HuH-7.5 (cell line): ENCODE data around the gene NAPSA.
"Not testable (repeated sequence)": the region's sequence is repeated elsewhere in the genome, so short reads cannot be mapped to it uniquely, and the experiment has no call there.

Experiments
- DNase-seq: peaks from one replicate; pipeline ENCODE4 v3.0.0; 2011; ENCODE audit warnings: low spot score

NAPSA gene

DNA sequence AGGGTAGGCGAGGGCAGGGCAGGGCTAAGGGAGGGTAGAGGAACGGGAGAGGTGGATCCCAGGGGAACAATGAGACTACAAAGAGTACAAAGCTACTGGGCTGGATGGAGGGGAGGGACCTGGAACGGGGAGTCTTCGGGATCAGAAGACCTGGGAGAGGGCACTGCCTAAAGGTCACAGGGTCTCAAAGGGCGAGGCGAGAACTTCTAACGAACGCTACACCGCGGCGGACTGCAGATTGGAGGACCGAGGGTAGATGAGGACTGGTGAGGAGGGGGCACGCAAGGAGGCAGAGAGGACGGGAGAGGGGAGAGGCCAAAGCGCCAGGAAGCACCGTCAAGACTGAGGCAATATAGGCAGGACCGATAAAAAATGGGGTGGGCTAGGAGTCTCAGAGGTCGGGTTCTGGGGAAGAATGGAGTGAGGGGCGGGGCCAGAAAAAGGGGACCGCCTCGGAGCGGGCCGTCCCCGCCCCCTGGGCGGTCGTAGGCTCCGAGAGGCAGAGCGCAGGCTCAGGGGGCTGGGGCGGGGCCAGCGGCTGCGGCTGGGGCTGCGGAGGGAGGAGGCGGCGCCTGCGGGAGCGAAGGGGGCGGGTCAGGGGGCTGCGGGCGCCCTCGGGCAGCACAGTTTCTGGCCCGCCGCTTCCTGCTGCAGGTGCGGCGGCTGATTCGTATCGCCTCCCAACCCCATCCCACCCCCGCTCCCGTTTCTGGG is 34.9 kb downstream of the NAPSA start:
- DNase-seq: peak; percentile 42

DNA sequence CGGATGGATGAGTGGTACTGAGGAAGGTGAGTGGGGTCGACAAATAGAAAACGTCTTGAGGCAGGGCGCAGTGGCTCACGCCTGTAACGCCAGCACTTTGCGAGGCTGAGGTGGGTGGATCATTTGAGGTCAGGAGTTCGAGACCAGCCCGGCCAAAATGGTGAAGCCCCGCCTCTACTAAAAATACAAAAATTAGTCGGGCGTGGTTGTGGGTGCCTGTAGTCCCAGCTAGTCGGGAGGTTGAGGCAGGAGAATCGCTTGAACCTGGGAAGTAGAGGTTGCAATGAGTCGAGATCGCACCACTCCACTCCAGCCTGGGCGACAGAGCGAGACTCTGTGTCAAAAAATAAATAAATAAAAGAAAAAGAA is 35.5 kb downstream of the NAPSA start:
- not testable (repeated sequence) for DNase-seq

DNA sequence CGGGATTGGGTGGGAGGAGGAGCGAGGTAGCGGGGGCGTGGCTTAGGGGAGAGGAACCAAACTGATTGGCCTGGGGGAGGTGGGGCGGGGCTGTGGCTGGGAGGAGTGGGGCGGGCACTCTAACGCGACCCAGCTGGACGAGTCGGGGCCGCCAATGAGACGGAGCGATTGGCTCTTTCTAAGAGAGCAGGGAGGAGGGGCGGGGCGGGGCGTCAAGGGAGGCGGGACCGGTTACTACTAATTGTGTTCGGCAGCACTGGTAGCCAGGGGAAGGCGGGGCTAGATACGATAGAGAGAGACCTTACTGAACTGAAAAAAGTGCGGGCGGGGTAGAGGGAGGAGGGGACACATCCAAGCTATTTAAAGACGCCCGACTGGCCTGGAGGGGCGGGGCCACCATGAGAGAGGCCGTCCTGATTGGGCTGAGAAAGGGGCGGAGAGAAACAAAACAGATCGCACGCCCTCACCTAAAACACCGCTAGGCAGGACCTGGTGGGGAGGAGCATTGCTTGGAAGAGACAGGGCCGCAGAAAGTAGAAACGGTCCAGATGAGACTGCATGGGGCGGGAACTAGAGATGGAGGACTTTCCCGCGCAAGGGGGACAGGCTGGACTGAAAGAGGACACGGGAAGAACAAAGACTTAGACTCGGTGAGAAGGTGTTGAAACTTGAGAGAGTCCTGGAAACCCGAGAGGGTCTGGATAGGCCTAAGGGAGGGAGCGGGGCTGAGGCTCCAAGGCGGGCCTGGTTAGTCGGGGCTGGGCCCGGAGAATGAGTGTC is 36.1 kb downstream of the NAPSA start, which contains the start of gene KCNC3:
TSS of gene KCNC3 (minus strand) at position 232 of the 780 bp plus-strand sequence. CDS start 295 bp downstream, outside the sequence.
- DNase-seq: peak; percentile 72

DNA sequence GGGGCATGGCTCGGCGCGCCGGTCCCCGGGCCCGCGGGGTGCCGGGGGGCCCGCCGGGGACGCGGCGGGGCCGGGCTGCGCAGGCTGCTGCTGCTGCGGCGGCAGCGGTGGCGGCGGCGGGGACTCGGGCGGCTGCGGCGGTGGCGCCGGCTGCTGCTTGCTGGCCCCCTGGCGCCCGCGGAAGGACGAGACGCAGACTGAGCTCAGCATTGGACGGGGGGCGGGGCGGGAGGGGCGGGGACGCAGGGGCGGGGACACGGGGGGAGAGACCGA is 36.6 kb downstream of the NAPSA start:
- DNase-seq: peak; percentile 89

DNA sequence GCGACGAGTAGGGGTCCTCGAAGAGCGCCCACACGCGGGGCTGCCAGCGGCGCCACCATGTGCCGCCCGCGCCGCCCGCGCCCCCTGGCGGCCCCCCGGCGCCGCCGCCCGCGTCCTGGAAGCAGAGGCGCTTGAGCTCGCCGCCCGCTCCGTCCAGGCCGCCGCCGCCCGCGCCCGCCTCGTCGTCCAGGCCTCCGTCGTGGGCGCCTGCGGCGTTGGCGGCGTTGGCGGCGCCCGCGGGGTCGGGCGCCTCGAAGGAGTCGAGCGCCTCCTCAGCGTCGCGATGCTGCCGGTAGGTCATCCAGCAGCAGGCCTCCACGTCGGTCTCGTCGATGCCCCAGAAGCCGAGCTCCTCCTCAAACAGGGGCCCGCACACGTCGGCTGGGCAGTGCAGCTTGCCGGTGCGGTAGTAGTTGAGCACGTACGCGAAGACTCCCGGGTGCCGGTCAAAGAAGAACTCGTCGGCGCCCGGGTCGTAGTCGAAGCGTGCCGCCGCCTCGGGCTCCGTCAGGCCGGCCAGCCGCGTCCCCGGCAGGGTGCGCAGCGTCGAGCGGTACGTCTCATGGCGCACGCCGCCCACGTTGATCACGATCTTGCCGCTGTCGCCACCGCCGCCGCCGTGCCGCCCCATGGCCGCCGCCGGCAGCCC is 37.1 kb downstream of the NAPSA start:
- DNase-seq: peak; percentile 41

DNA sequence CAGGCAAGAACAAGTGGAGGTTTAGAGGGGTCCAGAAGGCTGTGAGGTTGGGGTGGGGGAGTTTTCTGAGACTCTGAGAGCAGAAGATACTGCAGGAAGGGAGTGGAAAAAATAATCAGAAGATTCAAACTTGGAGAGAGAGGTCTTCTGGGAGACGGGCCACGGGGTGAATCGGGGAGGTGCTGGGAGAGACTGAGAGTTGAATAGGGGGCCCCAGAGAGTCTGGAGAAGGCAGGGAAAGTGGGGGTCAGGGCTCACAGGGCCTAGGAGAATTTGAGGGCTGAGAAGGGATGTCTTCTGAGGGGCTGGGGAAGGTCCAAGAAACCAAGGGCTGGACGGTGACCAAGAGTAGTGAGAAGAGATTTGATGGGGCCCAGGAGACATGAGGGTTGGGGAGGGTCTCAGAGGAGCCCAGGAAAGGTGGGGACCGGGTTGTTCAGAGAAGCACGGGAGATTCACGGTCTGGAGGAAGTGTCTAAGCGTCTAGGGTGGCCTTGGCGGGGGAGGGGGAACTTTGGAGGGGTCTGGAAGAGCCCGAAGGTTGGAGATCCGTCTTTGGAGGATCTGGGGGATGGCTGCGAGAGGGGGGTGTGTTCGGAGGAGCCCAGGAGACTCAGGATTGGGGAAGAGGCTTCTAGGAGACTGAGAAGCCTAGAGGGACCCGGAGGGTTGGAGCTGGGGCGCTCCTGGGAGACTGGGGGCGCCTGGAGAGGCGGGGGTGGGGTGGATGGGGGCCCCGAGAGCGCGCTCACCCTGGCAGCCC is 37.8 kb downstream of the NAPSA start:
- peak; percentile 17 for DNase-seq

DNA sequence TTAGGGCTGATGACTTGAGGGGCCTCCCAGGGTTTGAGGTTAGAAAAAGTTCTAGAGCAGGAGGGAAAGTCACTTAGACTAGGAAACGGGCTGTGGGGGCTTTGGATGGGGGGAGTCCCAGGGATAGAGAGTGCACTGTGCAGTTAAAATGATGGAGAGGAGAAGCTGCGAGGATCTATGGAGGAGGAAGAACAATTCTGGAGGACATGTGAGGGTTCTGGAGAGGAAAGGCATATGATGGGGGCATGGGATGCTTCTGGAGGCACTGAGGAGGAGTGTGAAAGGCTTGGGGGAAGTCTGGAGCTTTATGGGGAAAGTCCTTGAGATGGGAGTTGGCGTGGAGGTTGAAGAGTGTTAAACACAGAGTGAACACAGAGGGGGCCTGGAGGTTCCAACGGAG is 38.4 kb downstream of the NAPSA start:
- DNase-seq: peak; percentile 11

DNA sequence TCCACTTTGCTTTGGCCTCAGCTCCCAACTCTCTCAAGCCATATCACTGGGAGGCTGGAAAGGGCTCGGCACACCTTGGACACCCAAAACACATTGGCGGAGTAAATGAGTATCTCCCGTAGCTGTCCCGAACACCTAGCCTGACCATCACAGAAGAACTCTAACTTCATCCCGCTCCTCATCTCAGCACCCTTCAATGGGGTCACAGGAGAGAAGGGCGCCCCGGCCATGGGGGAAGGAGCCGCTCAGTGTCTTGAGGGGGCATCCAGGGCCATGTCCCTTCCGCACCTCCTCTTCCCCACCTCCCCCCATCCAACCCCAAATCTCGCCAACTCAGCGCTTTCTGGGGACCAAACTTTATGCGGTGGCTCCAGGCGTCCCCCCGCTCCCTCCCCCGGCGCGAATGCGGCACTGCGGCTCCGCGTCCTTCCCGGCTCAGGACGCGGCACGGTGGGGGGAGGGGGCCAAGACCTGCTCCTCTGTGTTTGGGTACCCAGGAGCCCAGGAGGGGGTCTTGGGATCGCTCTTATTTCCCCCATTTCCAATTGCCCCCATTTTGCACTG is 39.3 kb downstream of the NAPSA start:
- DNase-seq: peak; percentile 22

DNA sequence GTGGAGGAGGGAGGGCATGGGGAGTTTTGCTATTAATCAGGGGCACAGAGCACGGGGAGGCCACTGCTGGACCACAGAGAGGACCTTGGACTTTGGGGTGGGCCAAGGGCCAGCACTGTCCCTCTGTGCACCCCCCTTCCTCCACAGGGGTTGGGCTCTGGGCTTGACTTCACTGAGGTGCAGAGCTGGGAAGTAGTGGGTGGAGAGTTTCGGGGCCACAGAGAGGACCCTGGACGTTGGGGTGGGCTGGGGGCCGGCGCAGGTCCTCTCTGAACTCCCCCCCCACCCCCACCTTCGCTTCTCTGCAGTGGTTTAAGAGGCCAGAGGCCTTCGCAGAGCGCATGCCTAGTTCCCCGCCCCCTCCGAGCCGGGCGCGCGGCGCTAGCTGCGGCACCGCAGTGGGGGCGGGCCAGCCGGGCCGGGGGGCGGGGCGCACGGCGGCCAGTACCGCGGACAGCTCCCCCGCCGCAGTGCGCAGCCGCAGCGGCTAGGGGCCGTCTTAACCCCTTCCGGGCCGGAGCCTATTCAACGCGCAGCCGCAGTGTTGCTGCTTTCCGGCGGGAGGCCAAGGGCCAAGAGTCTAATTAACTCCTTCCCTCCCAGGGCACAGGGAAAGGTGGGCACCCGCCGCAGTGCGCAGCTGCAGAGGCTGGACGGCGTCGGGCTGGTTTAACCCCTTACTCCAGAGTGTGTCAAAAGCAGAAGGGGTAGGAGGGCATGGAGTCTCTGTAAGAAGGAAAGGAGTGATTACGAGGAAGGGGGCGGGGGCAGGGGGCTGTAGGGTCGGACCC is 39.9 kb downstream of the NAPSA start:
- DNase-seq: peak; percentile 100

DNA sequence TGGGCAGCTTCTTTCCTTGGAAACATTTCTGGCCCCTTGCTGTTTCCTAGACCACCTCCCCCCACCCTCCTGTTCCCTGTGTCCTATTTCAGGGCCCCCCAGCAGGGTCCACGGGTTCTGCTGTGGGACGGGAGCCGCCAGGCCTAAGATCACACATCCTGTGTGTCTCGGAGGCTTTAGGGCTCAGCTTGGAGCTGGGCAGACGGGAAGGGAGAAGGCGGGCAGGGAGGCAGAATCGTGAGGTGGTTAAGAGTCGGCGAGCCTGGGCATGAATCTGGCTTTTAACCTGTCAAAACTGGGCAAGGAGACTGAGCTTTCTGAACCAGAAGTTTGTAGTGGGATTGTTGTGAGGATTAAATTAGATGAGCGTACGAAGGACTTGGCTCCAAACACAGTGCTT is 41.1 kb downstream of the NAPSA start:
- peak; percentile 8 for DNase-seq

DNA sequence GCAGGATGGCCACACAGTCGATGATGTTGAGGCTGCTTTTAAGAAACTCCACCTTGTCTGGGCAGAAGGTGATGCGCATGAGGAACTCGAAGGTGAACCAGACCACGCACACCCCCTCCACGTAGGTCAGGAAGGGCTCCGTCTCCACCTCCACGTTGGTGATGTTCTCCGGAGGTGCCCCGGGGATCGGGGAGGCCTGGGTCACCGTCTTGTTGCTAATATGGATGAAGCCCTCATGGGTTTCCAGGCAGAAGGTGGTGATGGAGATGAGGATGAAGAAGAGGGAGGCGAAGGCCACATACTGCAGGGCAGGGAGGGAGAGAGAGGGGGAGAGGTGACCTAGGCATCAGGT is 41.7 kb downstream of the NAPSA start:
- no peak for DNase-seq

DNA sequence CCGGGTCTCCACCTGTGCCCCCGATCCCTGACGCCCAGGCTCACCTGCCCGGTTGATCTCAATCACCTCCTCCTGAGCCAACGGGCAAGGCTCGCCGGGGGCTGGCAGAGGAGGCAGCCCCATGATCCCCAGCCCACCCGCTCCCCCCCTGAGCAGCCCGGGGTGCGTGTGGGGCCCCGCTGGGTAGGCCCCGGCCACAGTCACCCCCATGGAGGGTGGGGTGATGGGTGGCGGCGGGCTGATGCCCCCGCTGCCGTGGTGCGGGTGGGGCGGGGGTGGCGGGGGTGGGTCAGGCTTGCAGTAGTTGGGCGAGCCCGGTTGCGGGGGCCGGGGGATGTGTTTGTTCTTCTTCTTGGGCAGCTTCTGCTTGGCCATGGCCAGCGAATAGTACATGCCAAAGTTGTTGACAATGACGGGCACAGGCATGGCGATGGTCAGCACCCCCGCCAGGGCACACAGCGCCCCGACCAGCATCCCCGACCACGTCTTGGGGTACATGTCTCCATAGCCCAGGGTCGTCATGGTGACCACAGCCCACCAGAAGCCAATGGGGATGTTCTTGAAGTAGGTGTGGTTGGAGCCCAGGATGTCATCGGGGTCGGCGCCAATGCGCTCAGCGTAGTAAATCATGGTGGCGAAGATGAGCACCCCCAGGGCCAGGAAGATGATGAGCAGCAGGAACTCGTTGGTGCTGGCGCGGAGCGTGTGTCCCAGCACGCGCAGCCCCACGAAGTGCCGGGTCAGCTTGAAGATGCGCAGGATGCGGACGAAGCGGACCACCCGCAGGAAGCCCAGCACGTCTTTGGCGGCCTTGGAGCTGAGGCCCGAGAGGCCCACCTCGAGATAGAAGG is 42.3 kb downstream of the NAPSA start:
- DNase-seq: no peak

DNA sequence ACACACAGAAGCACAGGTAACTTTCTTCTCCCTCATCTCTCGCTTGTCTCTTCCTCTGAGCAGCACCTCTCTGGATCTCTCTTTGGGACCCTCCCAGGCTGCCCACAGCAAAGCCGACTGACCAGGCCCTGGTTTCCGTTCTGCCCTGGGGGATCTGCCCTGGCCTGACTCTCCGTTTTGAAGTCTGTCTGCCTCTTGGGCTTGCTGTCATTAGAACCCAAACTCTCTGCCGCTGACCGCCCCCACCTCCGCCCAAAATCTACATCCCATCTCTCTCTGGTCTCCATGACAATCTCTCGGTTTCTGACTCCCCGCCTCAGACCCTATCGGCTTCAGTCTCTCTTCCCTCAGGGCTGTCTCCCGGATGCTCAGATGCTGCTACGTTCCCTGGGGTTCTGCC is 43.2 kb downstream of the NAPSA start:
- DNase-seq: no peak

DNA sequence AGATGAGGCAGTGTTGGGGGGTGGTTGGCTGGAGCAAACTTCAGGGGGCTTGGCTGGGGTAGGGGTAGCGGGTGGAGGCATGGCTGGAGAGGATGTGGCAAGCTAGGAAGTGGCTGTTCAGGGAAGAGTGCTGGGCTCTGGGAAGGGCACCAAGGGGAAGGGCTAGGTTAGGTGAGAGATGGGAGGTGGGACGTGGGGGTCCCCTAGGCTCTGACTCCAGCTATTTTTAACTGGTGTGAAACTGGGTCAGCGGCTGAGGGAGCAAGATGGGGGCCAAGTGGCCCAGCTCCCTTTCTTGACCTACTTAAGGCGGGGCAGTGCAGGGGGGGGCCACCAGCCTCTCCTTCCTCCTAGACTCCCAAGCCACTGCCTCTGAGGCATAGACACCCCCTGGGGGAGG is 43.6 kb downstream of the NAPSA start:
- DNase-seq: no peak

DNA sequence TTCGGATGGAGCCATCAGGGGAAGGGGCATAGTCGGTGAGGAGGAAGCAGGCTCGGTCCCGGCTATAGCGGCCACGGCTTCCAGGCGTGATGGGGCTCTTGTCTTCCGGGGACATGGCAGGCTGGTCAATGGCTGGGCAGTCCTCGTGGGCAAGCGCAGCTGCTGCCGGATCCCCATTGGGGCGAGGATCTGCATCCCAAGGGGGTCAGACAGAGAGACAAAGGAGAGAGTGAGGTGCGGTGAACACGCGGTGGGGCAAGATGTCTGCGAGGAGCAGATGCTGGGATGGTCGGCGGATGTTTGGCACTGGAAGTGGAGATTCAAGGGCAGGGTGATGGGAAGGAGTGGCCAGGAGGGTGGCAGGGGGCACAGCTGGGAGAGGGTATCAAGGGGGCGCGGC is 44.8 kb downstream of the NAPSA start:
- no peak for DNase-seq

DNA sequence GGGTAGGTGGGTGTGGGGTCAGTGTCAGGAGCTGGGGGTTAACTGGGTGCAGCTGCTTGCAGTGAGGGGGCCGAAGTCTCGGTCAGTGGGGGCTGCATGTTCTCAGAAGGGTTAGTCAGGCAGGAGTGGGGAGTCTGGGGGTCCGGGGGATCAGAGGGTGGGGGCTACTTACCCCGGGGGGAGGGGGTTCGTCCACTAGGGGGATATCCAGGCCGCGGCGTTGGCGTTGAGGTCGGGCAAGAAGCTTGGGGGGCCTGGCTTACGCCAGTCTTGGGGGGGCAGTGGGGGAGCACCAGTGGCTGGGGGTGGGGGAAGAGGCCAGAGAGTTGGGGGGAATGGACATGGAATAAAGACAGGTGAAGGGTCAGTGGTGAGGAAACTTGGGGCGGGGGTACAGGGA is 45.4 kb downstream of the NAPSA start:
- DNase-seq: no peak

DNA sequence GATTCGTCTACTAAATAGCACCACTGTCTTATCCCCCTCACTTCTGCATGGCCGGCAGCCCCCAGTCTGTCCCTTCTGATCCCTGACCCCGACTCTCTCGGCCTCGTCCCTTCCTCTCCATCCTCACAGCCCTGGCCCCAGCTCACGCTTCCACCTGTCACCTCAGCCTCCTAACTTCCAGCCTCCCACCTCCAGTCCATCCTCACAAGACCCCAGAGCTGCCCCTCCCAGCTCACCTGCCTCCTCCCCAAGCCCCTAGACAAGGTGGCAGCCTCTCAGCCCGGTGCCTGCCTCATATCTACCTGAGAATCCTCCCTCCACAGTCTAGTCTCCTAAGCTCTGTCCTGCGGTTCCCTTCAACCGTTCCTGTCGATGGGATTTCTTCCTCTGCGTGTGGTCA is 46.3 kb downstream of the NAPSA start:
- DNase-seq: no peak

DNA sequence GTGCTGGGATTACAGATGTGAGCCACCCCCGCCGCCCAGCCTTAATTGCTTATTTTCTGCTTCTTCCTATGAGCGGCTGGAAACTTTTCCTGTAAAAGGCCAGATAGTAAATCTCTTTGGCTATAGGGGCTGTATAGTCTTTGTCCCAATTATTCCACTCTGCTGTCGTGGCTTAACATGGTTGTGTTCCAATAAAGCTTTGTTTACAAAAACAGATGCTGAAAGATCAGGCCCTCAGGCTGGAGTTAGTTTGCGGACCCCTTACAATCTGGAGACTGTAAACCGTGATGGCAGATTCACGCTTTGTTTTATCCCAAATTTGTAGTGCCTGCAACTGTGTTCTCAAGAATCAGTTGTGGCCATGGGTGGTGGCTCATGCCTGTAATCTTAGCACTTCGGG is 47.0 kb downstream of the NAPSA start:
- DNase-seq: no peak

DNA sequence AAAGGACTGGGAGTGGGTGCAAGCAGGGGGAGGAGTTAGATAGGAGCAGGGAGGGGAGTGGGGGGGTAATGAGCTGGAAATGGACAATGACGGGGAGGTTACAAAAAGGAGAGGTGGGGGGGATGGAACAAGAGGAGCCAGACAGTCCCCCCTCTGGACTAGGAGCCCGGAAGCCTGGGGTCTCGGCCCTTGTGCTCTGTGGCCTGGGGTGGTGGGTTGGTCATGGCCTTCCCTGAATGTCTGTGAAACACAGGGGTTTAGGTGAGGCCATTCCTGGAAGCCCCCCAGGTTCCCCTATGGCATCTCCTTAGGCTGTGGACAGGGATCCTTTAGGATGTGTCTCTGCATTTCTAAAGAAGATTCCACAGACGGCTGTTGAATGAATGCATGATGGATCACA is 48.3 kb downstream of the NAPSA start:
- DNase-seq: no peak

DNA sequence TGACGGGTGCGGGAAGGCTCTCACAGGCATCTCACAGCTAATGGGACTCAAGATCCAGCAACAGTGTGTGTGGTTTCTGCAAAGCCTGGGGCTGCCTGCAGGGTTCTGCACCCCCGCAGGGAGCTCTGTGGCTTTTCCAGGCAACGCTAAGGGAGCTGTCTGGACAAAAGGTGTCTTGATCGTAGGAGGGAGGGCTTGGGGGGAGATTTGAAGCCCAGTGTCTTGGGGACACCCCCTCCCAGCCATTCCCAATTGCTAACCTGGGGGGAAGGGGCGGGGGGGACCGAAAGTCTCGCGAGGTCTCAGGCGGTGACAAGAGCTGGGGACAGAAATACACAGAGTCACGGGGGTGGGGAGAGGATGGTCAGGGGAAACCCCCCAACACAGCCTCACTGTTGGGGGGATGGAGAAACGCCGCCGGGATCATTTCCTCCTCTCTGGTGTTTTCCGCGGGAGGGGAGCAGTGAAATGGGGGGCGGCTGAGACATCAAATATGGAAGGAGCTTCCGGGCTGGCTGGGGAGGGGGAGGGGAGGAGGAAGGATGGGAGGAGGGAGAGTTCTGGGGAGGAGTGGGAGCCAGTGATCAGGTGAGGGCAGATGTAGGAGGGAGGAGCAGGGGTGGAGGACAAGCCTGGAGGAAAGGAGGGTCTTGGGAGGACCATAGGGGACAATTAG is 49.5 kb downstream of the NAPSA start:
- DNase-seq: no peak
